Activated T-cell treated with anti-CD3 and anti-CD28 coated beads for 48 hours (primary cell): ENCODE results near the gene CEMP1.

ENCODE experiments used
- DNase-seq: peaks from one replicate; pipeline ENCODE4 v3.0.0-alpha.2; 2020; ENCODE audit warnings: low read depth

CEMP1 gene

GRCh38 chr16:2483939-2484897 is 47.0 kb downstream of the CEMP1 start:
- no peak for DNase-seq

GRCh38 chr16:2482708-2483534 is 48.3 kb downstream of the CEMP1 start:
- DNase-seq = no peak

- DNase-seq = no peak
These were observed 49.0 kb downstream of the CEMP1 start for GRCh38 chr16:2482249-2482648.

GRCh38 chr16:2481676-2482075 is 49.5 kb downstream of the CEMP1 start:
- DNase-seq = no peak

- no peak for DNase-seq
These were observed 50.3 kb downstream of the CEMP1 start for GRCh38 chr16:2480948-2481347.
